ENCODE results near the gene ZNF664.

Gene ZNF664

DNA sequence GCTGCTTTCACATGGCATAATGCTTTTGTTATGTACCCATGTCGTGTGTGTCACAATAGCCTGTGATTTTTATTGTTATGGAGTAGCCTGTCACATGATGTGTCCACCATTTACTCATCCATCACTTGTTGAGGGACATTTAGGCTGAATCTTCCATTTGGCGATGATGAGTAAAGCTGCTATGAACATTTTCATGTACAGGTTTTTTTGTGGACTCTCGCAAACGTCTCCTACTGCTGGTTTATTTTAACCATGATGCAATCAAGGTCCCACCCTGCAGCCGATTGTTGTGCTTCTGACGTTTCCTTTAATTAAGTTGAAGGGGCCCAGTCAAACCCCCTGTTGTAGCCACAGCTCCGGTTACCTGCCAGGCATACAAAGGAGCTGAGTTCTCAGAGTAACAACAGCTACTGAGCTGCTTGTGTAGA lies 63.2 kb downstream of the ZNF664 start:
- DNase-seq, result no peak

DNA sequence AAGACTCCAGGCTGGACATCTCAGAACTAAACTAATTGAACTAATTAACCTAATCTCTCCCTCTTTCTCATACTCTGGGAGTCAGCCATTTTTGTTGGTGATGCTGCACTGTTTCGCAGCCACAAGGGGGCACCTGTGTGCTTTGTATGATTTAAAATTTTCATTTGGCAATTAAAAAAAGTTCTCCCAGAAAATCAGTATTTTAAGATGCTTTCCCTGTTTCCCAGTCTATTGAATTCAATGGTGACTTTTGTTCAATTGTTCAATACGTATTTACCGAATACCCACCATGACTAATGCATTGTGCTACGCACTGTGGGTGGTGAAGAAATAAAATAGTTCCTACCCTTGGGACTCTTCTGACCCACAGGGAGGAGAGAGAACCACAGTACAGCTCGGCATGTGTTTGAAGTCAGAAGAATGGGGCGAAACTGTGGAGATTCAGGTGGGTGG lies 63.7 kb downstream of the ZNF664 start:
- DNase-seq, result no peak

DNA sequence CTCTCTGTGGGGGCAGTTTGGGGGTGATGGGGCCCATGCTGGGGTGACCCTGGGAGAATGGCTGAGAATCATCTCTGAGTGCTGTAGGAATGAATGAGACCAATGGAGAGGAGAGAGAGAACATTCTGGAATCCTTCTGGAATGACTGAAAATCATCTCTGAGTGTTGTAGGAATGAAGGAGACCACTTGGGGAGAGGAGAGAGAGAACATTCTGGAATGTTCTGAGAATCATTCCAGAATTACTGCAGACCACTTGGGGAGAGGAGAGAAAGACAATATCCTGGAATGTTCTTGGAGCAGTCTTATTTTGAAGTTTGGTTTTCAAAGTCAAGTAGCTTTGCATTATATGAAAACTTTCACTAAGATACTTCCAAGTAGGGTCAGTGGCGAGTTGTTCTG lies 64.3 kb downstream of the ZNF664 start:
- DNase-seq, result no peak

DNA sequence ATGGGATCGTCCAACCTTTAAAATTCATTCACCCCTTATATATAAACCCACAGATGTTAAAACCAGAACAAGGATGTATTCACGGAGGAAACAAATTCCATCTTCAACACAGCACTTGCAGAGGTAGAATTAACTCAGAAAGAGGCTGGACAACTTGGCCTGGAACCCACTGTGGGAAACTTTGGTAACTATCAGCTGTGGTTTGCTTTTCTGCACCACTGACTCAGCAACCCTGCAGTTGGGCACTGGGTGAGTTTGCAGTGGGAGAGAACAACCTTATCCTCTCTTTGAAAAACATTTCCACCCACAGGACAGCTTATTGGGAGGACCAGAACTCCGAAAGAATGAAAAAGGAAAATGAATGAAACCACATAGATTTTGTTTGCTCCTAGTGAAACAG lies 66.3 kb downstream of the ZNF664 start:
- no peak for DNase-seq

DNA sequence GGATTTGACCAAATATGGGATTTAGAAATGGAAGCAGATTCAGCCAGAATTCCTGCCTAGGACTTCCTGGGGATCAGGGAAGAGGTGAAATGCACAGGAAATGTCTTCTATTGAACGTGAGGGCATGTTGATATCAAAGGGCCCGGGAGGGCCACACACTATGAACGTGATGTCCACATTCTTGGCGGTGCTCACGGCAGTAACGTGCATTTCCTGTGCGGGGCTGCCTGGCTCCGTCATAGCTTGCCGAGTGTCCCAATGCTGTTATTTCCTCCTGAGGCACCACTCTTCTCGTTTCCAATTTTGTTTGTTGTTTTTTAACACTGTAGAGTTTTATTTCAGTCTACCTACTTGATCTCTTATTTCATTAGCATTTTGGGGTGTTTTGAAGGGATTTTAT lies 67.3 kb downstream of the ZNF664 start:
- no peak for DNase-seq

DNA sequence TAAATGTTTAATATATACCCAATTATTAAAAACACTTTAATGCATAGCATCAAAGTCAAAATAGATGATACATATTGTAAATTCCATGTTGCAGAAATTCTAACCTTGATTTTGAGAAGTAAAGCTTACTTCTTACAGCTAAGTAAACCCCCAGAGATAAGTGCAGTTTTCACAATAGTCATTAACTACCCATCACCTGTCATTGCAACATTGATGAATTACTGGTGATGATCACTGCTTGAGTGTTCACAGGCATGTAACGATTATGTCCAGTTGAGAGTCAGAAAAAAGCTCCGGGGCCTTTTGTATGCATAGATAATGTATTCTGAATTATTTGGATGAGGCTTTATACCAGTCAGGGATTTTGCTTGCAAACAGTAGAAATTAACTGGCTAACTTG lies 67.7 kb downstream of the ZNF664 start:
- DNase-seq, result no peak

DNA sequence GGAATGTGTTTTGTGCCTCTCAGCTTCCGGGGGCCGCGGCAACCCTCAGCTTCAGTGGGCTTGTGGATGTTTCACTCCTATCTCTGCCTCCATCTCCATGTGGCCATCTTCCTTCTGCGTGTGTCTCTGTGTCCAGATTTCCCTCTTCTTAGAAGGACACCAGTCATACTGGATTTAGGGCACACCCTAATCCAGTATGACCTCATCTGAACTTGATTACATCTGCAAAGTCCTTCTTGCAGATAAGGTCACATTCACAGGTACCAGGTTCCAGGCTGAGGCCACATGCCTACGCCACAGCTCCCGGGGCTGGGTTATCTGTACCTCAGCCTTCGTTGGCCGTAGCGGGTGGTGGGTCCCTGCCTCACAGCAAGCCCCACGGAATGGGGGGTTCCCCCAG lies 68.9 kb downstream of the ZNF664 start:
- no peak for DNase-seq

DNA sequence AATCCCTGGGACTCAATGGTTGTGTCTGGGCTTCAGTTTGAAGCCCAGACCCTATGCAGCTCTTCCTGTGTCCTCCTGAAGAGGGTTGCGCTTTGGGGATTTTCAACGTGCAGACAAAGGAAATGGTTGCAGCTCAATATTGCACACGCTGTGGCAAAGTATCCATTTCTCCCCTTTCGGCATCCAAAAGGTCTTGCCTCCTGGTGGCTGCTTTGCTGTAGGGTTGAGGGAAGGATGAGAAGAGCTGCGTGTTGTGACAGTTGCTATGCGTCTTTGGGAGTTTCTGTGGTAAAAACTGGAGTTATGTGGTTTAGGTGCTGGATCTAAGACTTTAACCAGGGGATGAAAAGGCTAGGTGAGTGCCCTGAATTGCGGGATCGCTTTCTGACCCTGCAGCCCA lies 71.0 kb downstream of the ZNF664 start:
- DNase-seq, result no peak

DNA sequence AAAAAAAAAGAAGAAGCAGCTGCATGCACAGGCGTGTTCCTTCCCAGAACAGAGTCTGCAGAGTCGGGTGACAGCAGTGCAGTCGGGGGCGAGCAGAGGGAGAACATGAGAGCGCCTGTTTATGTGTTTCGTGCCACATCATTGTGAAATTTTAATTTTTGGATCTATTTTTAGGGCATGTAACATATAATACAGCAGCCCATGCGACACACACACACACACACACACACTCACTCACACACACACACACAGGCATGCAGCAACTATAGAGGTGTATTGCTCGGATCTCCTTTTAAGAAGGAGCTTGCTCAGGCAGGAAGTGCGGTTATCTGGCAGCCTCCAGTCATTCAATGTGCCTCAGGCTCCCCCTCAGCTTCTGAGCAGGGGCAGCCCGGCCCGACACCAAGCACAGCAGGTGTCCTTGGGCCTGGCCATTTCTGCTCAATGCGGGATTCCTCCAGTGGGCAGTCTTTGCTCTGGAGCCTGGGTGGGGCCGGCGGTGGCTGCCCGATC lies 71.8 kb downstream of the ZNF664 start:
- DNase-seq, result no peak

DNA sequence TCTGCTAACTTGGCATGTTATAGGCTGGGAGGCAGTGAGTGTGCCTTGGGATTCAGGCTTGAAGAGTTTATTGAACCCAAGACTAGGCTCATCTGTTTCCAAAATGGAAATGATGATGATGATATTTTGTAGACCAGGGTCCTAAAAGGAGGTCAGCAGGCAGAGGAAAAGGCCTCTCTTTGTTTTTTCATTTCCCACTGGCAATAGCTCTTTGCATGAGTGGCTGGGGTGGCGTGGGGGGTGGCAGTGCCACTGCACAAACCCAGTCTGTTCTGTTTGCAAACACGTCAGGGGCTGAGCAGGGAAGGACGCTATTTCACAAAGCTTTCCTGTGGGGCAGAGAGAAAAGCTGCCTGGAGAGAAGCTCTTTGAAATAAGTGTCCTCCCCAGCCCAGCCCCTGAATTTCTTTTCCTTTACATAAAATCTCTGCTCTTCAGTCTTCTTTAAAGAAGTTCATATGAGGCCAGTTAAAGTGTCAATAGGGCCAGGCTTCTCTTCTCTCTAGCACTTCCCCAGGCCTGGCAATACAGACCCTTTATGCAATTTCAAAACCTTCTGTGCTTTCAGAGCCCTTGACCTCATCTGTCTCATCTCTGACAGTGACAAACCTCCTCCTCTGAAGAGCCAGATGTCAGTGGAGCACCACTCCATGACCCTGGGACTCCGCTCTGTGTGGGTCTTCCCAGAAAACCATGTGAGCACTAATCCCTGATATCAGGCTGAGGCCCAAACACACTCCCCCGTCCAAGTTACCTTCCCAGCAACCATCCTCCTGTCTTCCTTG lies 72.8 kb downstream of the ZNF664 start:
- no peak for DNase-seq

DNA sequence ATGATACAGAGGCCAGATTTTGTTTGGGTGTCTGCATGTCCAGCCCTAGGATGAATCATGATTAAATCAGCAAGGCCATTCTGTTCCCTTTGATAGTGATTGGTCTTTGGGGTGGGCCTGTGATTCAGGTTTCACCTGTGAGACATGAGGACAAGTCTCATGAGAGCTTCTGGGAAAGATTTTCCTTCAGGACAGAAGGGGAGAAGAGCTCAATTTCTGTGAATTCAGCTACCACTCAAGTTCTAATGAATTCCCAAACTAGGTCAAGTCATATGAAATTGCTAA lies 73.4 kb downstream of the ZNF664 start:
- DNase-seq, result no peak

DNA sequence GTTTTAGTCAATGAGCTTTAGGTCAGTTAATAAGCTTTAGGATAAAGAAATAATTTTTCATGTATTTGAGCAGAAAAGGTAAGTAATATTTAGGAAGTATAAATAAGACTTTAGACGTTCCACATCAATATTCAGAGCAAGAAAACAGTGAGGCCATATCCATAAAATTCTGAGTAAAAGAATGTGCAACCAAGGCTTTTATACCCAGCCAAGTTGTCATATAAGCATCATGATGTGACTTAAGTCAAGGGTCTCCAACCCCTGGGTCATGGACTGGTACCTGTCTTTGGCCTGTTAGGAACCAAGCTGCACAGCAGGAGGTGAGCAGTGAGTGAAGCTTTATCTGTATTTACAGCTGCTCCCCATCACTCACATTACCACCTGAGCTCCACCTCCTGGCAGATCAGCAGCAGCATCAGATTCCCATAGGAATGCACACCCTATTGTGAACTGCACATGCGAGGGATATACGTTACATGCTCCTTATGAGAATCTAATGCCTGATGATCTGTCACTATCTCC lies 74.1 kb downstream of the ZNF664 start:
- no peak for DNase-seq

DNA sequence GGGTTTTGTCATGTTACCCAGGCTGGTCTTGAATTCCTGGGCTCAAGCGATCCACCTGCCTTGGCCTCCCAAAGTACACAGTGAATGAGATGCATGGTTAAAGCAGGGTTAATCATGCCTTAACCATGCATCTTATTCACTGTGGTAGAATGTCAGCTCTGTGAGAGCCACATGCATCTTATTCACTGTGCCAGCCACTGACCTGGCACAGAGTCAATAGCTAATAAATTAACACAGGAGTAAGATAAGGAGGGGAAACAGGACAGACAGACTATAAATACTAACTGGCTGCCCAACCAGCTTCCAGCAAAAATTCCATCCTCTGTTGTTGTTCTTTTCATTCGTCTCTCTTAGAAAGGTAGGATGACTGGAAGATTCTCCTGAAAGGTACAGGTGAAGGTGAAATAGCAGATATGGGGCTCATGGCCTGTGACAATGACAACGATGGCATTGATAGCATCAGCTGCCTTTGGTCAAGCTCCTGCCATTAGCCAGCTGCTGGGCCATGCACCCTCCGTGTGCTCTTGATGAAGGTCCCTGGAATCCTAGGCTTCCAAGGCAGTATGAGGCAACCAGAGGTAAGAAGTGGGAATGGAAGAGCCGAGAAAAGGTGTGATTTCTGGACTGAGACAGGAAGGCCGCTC lies 76.6 kb downstream of the ZNF664 start:
- DNase-seq, result no peak

DNA sequence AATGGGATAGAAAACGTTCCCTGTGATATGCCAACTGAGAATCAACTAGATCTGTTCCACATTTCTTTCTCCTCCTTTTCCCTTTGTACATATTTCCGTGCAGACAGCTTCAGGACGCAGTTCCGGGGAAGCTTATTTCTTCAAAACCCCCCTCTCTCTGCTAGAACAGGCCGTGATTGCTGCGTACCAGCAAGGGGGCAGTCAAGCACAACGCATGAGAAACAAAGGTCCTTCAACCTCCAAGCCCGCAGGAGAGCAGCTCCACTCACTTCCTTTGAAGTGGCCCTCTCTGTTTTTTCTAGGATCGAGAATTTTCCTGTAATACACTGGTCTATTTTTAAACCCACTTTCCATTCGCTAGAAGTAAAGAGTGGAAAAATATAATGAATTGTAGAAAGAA lies 80.8 kb downstream of the ZNF664 start:
- DNase-seq, result no peak

DNA sequence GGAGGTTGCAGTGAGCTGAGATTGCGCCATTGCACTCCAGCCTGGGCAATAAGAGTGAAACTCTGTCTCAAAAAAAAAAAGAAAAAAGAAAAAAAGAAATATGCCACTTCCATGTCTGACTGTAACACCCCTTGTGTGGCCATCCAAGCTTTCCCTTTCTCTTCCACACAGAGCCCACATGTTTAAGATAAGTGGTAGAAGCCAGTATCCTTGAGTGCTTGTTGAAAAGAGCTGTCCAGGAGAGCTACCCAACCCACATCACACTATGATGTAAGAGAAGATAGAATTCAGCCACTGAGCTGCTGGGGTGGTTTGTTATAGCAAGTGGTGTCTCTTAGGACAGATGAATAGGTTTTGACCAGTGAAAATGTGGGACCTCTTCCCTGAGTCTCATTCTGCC lies 82.1 kb downstream of the ZNF664 start:
- DNase-seq, result no peak

DNA sequence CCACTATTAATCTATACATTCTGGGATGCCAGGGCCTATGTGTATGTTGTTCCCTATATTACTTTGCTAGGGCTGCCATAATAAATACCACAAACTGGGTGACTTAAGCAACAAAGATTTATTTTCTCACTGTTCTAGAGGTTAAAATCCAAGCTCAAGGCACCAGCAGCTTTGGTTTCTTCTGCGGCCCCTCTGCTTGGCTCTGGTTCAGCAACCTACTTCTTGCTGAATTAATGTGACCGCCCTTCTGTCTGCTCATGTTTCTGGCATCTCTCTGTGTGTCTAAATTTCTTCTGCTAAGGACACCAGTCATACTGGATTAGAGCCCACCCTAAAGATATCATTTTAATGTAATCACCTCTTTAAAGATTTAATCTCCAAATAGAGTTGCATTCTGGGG lies 84.7 kb downstream of the ZNF664 start:
- no peak for DNase-seq

DNA sequence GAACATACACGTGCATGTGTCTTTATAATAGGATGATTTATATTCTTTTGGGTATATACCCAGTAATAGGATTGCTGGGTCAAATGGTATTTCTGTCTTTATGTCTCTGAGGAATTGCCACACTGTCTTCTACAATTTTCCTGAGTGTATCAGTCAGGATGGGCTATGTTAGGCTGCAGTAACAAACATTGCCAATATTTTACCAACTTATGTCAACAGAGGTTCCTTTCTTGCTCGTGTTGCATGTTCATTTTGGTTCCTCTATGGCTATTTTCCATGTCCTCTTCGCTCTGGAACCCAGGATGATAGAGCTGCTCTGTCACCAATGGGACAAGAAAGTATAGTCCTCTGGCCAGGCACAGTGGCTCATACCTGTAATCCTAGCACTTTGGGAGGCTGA lies 86.7 kb downstream of the ZNF664 start:
- DNase-seq, result no peak

Measured in 8988T (cell line).